Stomach (tissue), 9 donors: Measurements from ENCODE around the gene RNF39. TPM values are rescaled to one million over a fixed set of nuclear protein-coding genes. Genes with fewer than 3 reads are reported as not detected.

Experiments
- DNase-seq, 2 donors: peaks; one replicate each; pipeline versions ENCODE4 v3.0.0 to v3.0.0-alpha.2; 2013 to 2019
- H3K27ac ChIP-seq, 5 donors: fragments of 200-600 bp in 4 of 5; sonication (generic) in 4 of 5; one replicate each; pipeline ENCODE4 v1.5.1; 2013 to 2019; ENCODE audit warnings: mild to moderate bottlenecking in 1 of 5, moderate library complexity in 1 of 5
- H3K27me3 ChIP-seq, 3 donors: fragments of 200-600 bp; sonication (generic); one replicate each; pipeline ENCODE4 v1.5.1; 2017 to 2019; ENCODE audit warnings: mixed run types in 1 of 3
- H3K36me3 ChIP-seq, 4 donors: fragments of 200-600 bp; sonication (generic); 1 replicate in 3 of 4; 2 replicates in 1 of 4; pipeline ENCODE4 v1.5.1; 2016 to 2019
- H3K4me1 ChIP-seq, 4 donors: fragments of 200-600 bp; sonication (generic); one replicate each; pipeline ENCODE4 v1.5.1; 2016 to 2019
- H3K4me3 ChIP-seq, 4 donors: fragments of 200-600 bp; sonication (generic) in 3 of 4; one replicate each; pipeline ENCODE4 v1.5.1; 2016 to 2019; ENCODE audit warnings: mild to moderate bottlenecking in 1 of 4
- H3K9me3 ChIP-seq, 4 donors: fragments of 200-600 bp; sonication (generic); one replicate each; pipeline ENCODE4 v1.5.1; 2016 to 2019
- EP300 ChIP-seq: sonication (generic); formaldehyde crosslinking; IDR thresholded peaks from one replicate; pipeline ENCODE4 v1.6.1; 2017; ENCODE audit warnings: antibody characterized with exemption
- POLR2A ChIP-seq, 4 donors: fragments of 450-650 bp; IDR thresholded peaks; one replicate each; pipeline ENCODE4 v1.6.1; 2016; ENCODE audit warnings: antibody characterized with exemption in 4 of 4, control low read depth in 2 of 4, mild to moderate bottlenecking in 1 of 4, moderate library complexity in 1 of 4
- POLR2AphosphoS5 ChIP-seq, 3 donors: sonication (generic); formaldehyde crosslinking; IDR thresholded peaks; one replicate each; pipeline ENCODE4 v1.6.1; 2016; ENCODE audit warnings: antibody characterized with exemption in 3 of 3
- WGBS, 5 donors: extraction: QIAGEN DNeasy Blood & Tissue Kit in 3 of 5; methylation state at CpG; one replicate each; pipeline versions ENCODE4 v1.1.5 to v1.1.7; 2013 to 2018; 5-methylcytosine and 5-hydroxymethylcytosine counted together
- intact Hi-C: fragments of 100-400 bp; cut with DNase I; formaldehyde crosslinking; loops from one replicate; pipeline ENCODE4 v1.15.1; 2023; ENCODE audit warnings: low total_unique reads
- polyA plus RNA-seq, 3 donors: library from polyadenylated mRNA; stranded (reverse); fragments of 200-250 nt; gene quantifications; one replicate each; pipeline ENCODE4 v1.2.3, GENCODE V29; 2013
- total RNA-seq, 5 donors: library from RNA; depleted of rRNA; stranded (reverse); fragments of >200 nt; gene quantifications; one replicate each; pipeline versions ENCODE4 v1.1.0 to v1.2.3, GENCODE V29; 2014 to 2016
- TF ChIP-seq, protein P1 (sequence below), 7 experiments: fragments of 450-650 bp in 4 of 7; fragments of 200-600 bp in 3 of 7; sonication (generic) in 3 of 7; IDR thresholded peaks; one replicate each; pipeline ENCODE4 v1.5.1; 2016 to 2019; ENCODE audit warnings: antibody characterized with exemption in 7 of 7, control low read depth in 2 of 7, mild to moderate bottlenecking in 1 of 7
- donor health status: healthy with polysubstance abuse.
- donor health status: Bipolar disorder and iron deficiency.
- donor health status: healthy.

RNF39 gene
- total and polyA plus RNA-seq, 8 donors = 0.18 to 13.5 (median 3.3) TPM; not detected in 2

DNA sequence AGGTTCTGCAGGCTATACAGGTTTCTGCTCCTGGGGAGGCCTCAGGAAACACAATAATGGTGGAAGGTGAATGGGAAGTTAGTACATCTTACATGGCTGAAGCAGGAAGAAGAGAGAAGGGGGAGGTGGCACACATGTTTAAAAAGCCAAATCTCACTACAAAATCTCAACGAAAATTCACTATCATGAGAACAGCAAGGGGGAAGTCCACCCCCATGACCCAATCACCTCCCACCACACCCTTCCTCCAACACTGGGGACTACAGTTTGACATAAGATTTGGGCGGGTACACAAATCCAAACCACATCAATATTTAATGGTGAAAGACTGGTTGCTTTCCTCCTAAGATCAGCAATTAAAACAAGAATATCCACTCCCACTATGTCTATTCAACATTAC, 28.3 kb downstream of the RNF39 start:
- intact Hi-C loops = no loop called here
- H3K9me3 ChIP-seq = no peaks in the 10 kb centered on the region
- WGBS, 5 donors = 54 to 78% (median 72%) methylated on average over 2 of the region's 2 CpGs
- TF ChIP-seq EP300 = no peak
- no peak for TF ChIP-seq POLR2A (IDR thresholded peaks at IDR 0.05)
- TF ChIP-seq POLR2AphosphoS5 (IDR thresholded peaks at IDR 0.05) = no peak
- TF ChIP-seq, protein P1, sequence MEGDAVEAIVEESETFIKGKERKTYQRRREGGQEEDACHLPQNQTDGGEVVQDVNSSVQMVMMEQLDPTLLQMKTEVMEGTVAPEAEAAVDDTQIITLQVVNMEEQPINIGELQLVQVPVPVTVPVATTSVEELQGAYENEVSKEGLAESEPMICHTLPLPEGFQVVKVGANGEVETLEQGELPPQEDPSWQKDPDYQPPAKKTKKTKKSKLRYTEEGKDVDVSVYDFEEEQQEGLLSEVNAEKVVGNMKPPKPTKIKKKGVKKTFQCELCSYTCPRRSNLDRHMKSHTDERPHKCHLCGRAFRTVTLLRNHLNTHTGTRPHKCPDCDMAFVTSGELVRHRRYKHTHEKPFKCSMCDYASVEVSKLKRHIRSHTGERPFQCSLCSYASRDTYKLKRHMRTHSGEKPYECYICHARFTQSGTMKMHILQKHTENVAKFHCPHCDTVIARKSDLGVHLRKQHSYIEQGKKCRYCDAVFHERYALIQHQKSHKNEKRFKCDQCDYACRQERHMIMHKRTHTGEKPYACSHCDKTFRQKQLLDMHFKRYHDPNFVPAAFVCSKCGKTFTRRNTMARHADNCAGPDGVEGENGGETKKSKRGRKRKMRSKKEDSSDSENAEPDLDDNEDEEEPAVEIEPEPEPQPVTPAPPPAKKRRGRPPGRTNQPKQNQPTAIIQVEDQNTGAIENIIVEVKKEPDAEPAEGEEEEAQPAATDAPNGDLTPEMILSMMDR (IDR thresholded peaks at IDR 0.05) = no peak
- no peak overlapping the region for H3K4me3 ChIP-seq
- DNase-seq = no peak
- no peaks in the 10 kb centered on the region for H3K27me3 ChIP-seq
- no peak overlapping the region for H3K27ac ChIP-seq
- peaks cover 0 to 7% (median 2%) of the 10 kb centered on the region in 4 donors for H3K36me3 ChIP-seq
- H3K4me1 ChIP-seq = peaks cover 0 to 8% (median 0%) of the 10 kb centered on the region in 4 donors

DNA sequence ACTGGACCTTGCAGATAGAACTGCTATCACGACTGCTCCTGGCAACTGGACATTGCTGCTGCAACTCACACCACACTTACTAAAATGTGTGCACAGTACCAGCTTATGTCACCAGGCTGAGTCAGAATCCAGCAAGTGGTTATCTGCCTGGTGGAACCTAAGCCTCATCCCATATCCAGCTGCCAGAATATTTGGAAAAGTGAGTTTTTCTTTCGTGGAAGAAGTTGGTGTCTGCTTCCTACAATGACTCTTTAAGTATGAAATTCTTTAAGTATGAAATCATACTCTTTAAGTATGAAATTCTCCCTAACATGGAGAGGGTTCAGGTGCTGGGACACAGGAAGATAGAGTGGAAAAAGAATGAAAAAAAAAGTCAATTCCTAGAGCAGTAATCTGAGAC, 30.9 kb downstream of the RNF39 start:
- TF ChIP-seq POLR2A (IDR thresholded peaks at IDR 0.05) (no peak), EP300 (no peak), POLR2AphosphoS5 (IDR thresholded peaks at IDR 0.05) (no peak)
- TF ChIP-seq, protein P1 (IDR thresholded peaks at IDR 0.05) = no peak
- Histone ChIP-seq H3K36me3 (no peaks in the 10 kb centered on the region), H3K9me3 (no peaks in the 10 kb centered on the region), H3K27me3 (no peaks in the 10 kb centered on the region), H3K4me3 (no peak overlapping the region), H3K27ac (no peak overlapping the region), H3K4me1 (peaks cover 0 to 8% (median 0%) of the 10 kb centered on the region in 4 donors)
- no peak for DNase-seq
- 45 to 83% (median 81%) methylated on average over 2 of the region's 2 CpGs for WGBS, 5 donors
- intact Hi-C loops = no loop called here

DNA sequence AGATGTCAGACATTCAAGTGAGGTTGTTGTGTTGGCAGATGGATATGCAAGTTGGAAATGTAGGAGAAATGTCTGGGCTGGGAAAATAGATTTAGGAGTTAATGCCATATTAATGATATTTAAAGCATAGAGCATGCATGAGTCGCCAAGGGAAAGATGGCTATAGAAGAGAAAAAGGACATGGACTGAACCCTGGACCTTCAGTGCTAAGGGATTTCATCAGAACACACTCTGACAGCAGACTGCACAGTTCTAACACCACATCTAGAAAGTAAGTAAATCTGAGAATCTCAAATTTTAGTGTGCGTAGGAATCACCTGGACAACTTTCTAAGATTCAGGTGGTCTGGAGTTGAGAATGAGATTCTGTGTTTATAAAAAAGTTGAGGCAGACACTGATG, 31.8 kb downstream of the RNF39 start:
- 89 to 95% (median 94%) methylated on average over 2 of the region's 2 CpGs for WGBS, 5 donors
- no peak for DNase-seq
- no peaks in the 10 kb centered on the region for H3K36me3 ChIP-seq
- TF ChIP-seq POLR2A (IDR thresholded peaks at IDR 0.05) (no peak), EP300 (no peak), POLR2AphosphoS5 (IDR thresholded peaks at IDR 0.05) (no peak)
- TF ChIP-seq, protein P1 (IDR thresholded peaks at IDR 0.05) = no peak
- intact Hi-C loops = no loop called here
- peaks cover 0 to 8% (median 0%) of the 10 kb centered on the region in 4 donors for H3K4me1 ChIP-seq
- H3K27ac ChIP-seq = no peak overlapping the region
- H3K27me3 ChIP-seq = no peaks in the 10 kb centered on the region
- H3K4me3 ChIP-seq = no peak overlapping the region
- no peaks in the 10 kb centered on the region for H3K9me3 ChIP-seq

GRCh38 chr6:30042914-30043313, 32.7 kb downstream of the RNF39 start:
- 22 to 42% (median 30%) methylated on average over 1 of the region's 1 CpG for WGBS, 5 donors
- intact Hi-C loops = no loop called here

More at GRCh38 chr6:30042914-30043313, 32.7 kb downstream of the RNF39 start:
- no peak for DNase-seq
- Histone ChIP-seq H3K36me3 (no peaks in the 10 kb centered on the region), H3K4me1 (peaks cover 0 to 8% (median 0%) of the 10 kb centered on the region in 4 donors), H3K9me3 (no peaks in the 10 kb centered on the region), H3K27ac (no peak overlapping the region), H3K4me3 (no peak overlapping the region), H3K27me3 (no peaks in the 10 kb centered on the region)
- no peak for TF ChIP-seq POLR2A (IDR thresholded peaks at IDR 0.05)
- no peak for TF ChIP-seq EP300
- TF ChIP-seq, protein P1 (IDR thresholded peaks at IDR 0.05) = no peak
- TF ChIP-seq POLR2AphosphoS5 (IDR thresholded peaks at IDR 0.05) = no peak
